K562 (cell line): Measurements from ENCODE around the gene TBC1D7. TPM values are rescaled to one million over a fixed set of nuclear protein-coding genes. Genes with fewer than 3 reads are reported as not detected.
A peak's percentile ranks its signal among the peaks of the same experiment; 100 is the strongest.

ENCODE experiments used
- ARHGAP35 ChIP-seq: fragments of 450-650 bp; IDR thresholded peaks from 2 replicates; pipeline ENCODE4 v1.6.1; 2018; ENCODE audit not compliant: partially characterized antibody
- FOXJ3 ChIP-seq: sonication (generic); formaldehyde crosslinking; IDR thresholded peaks from 2 replicates; pipeline ENCODE4 v1.4.0; 2020; ENCODE audit warnings: mild to moderate bottlenecking, missing genetic modification reagents
- HDAC6 ChIP-seq: IDR thresholded peaks from 2 replicates; pipeline ENCODE4 v1.6.1; 2012; ENCODE audit warnings: low read depth, mild to moderate bottlenecking, control low read depth, inconsistent platforms, low read length, moderate library complexity
- HDAC8 ChIP-seq: fragments of 450-650 bp; IDR thresholded peaks from 2 replicates; pipeline ENCODE4 v1.6.1; 2016; ENCODE audit warnings: mild to moderate bottlenecking, missing genetic modification characterization, moderate library complexity, missing compliant biosample characterization
- HOXB6 ChIP-seq: fragments of 250-450 bp; sonication (Bioruptor Pico); IDR thresholded peaks from 2 replicates; pipeline ENCODE4 v1.5.1; 2022; ENCODE audit warnings: mild to moderate bottlenecking, borderline replicate concordance
- NR2C1 ChIP-seq, 2 experiments: fragments of 450-650 bp; IDR thresholded peaks; 2 replicates each; pipeline ENCODE4 v1.6.1; 2017; ENCODE audit warnings: mild to moderate bottlenecking in 2 of 2, antibody characterized with exemption in 1 of 2, inconsistent platforms in 1 of 2, missing compliant biosample characterization in 1 of 2, missing genetic modification characterization in 1 of 2
- PHF21A ChIP-seq: fragments of 450-650 bp; IDR thresholded peaks from 2 replicates; pipeline ENCODE4 v1.6.1; 2017; ENCODE audit warnings: low read depth, borderline replicate concordance
- PREB ChIP-seq: sonication (generic); formaldehyde crosslinking; IDR thresholded peaks from 2 replicates; pipeline ENCODE4 v1.8.1; 2023; ENCODE audit warnings: mild to moderate bottlenecking, missing genetic modification reagents
- RBBP5 ChIP-seq: fragments of 200-600 bp; sonication (generic); IDR thresholded peaks from 2 replicates; pipeline ENCODE4 v1.6.1; 2012; ENCODE audit warnings: borderline replicate concordance, mild to moderate bottlenecking, low read length, control low read depth, inconsistent platforms; ENCODE audit not compliant: insufficient read depth, poor library complexity, severe bottlenecking
- RBM22 ChIP-seq: fragments of 200-400 bp; formaldehyde crosslinking; IDR thresholded peaks from 2 replicates; pipeline ENCODE4 v1.6.1; 2018; ENCODE audit warnings: low read length, low read depth; ENCODE audit not compliant: poor library complexity, severe bottlenecking
- RCOR1 ChIP-seq, 2 experiments: IDR thresholded peaks; 2 replicates each; pipeline ENCODE4 v1.6.1; 2012; ENCODE audit warnings: low read depth in 2 of 2, low read length in 2 of 2, borderline replicate concordance in 1 of 2, improper control_type of control experiment in 1 of 2
- RHOXF2B ChIP-seq: fragments of 250-450 bp; sonication (Bioruptor Pico); conservative IDR thresholded peaks from 2 replicates; pipeline ENCODE4 v1.5.1; 2021
- RUNX1 ChIP-seq: sonication (generic); IDR thresholded peaks from 2 replicates; pipeline ENCODE4 v1.6.1; 2016; ENCODE audit warnings: antibody characterized with exemption, low read depth
- SMARCA5 ChIP-seq: fragments of 450-650 bp; IDR thresholded peaks from 2 replicates; pipeline ENCODE4 v1.6.1; 2016
- SRSF1 ChIP-seq: fragments of 200-400 bp; formaldehyde crosslinking; IDR thresholded peaks from 2 replicates; pipeline ENCODE4 v1.6.1; 2017; ENCODE audit warnings: mild to moderate bottlenecking, low read depth, low read length, moderate library complexity
- TAF9B ChIP-seq: fragments of 450-650 bp; IDR thresholded peaks from 2 replicates; pipeline ENCODE4 v1.6.1; 2018; ENCODE audit warnings: mild to moderate bottlenecking; ENCODE audit not compliant: partially characterized antibody
- ZNF347 ChIP-seq: fragments of 450-650 bp; formaldehyde crosslinking; IDR thresholded peaks from 2 replicates; pipeline ENCODE4 v1.4.0; 2020; ENCODE audit warnings: low read depth, mild to moderate bottlenecking, moderate library complexity
- ZNF398 ChIP-seq: fragments of 250-450 bp; sonication (Bioruptor Pico); IDR thresholded peaks from 2 replicates; pipeline ENCODE4 v1.8.0; 2021; ENCODE audit warnings: moderate library complexity, mild to moderate bottlenecking, inconsistent platforms
- ZNF79 ChIP-seq: fragments of 250-450 bp; sonication (Bioruptor Pico); IDR thresholded peaks from 2 replicates; pipeline ENCODE4 v1.4.0; 2020; ENCODE audit warnings: low read depth, mild to moderate bottlenecking, moderate library complexity
- polyA plus RNA-seq, 8 experiments: library from polyadenylated mRNA; depleted of rRNA in 4 of 8; stranded (reverse) in 5 of 8; unstranded in 3 of 8; fragments of >200 nt; fragmentation: Nextera tagmentation in 2 of 8; fragmentation: Illumina TruSeq in 1 of 8; extraction: Ambion mirVana in 2 of 8; extraction: Trizol in 1 of 8; gene quantifications; 2 replicates each; pipeline versions ENCODE4 v1.2.1 to v1.2.3, GENCODE V29; 2011 to 2014; ENCODE audit warnings: inconsistent platforms in 1 of 8, missing spikeins in 1 of 8
- total RNA-seq, 7 experiments: library from RNA; depleted of rRNA in 6 of 7; stranded (reverse); fragments of >200 nt in 6 of 7; fragmentation: Illumina TruSeq in 2 of 7; extraction: Trizol in 2 of 7; gene quantifications; 2 replicates each; pipeline versions ENCODE4 v1.2.1 to v1.2.3, GENCODE V29; 2011 to 2021; ENCODE audit warnings: low replicate concordance in 1 of 7

The TBC1D7 gene
- total and polyA plus RNA-seq, 9 of the 15 experiments (the other 6 are each of a cell fraction or from before 2014, with no cell fraction given): 49.4 to 107 (median 61.1) TPM

- TF ChIP-seq RHOXF2B (CRISPR knock-in tag): no peak
- TF ChIP-seq ARHGAP35: no peak
- no peak for TF ChIP-seq HDAC8
- TF ChIP-seq ZNF347 (CRISPR knock-in tag): no peak
- TF ChIP-seq HDAC6: no peak
- no peak for TF ChIP-seq HOXB6 (CRISPR knock-in tag)
- peak; percentile 89 for TF ChIP-seq RBBP5
- 0 out of 4 replicates have a peak, but pooled peaks of 1 of the 2 experiments have one; percentile 3 for TF ChIP-seq RCOR1 (IDR thresholded peaks at IDR 0.05; ENCODE audit: borderline replicate concordance in 1 of 2, low read depth in 2 of 2, low read length in 2 of 2)
- no peak for TF ChIP-seq NR2C1 (IDR thresholded peaks at IDR 0.05)
- TF ChIP-seq NR2C1 (tag; IDR thresholded peaks at IDR 0.05): no peak
- no peak for TF ChIP-seq ZNF79 (CRISPR knock-in tag)
- no peak for TF ChIP-seq RUNX1
- TF ChIP-seq PHF21A: no peak
- no peak for TF ChIP-seq FOXJ3
- no peak for TF ChIP-seq PREB (CRISPR knock-in tag)
- no peak for TF ChIP-seq RBM22
- no peak for TF ChIP-seq SRSF1
- peak; percentile 42; the same call in 1 of the 2 replicates for TF ChIP-seq SMARCA5
- no peak for TF ChIP-seq ZNF398 (CRISPR knock-in tag)
- peak; percentile 42 for TF ChIP-seq TAF9B
Measured at GRCh38 chr6:13328076-13328874, at the start of gene TBC1D7 (continued).
